Suppressor macrophage (primary cell): Measurements from ENCODE around the gene MXI1.

Experiments used
- DNase-seq, 4 experiments: peaks; one replicate each; pipeline ENCODE4 v3.0.0-alpha.2; 2020 to 2022
- total RNA-seq, 17 experiments: gene quantifications; one replicate each; lab custom pipeline; 2026; ENCODE audit warnings: mixed read lengths in 6 of 17, inconsistent platforms in 3 of 17; lab: John Stamatoyannopoulos, UW

Gene MXI1
- 8.7 to 45.5 (median 32.0) reads per million in 17 experiments for total RNA-seq

DNA sequence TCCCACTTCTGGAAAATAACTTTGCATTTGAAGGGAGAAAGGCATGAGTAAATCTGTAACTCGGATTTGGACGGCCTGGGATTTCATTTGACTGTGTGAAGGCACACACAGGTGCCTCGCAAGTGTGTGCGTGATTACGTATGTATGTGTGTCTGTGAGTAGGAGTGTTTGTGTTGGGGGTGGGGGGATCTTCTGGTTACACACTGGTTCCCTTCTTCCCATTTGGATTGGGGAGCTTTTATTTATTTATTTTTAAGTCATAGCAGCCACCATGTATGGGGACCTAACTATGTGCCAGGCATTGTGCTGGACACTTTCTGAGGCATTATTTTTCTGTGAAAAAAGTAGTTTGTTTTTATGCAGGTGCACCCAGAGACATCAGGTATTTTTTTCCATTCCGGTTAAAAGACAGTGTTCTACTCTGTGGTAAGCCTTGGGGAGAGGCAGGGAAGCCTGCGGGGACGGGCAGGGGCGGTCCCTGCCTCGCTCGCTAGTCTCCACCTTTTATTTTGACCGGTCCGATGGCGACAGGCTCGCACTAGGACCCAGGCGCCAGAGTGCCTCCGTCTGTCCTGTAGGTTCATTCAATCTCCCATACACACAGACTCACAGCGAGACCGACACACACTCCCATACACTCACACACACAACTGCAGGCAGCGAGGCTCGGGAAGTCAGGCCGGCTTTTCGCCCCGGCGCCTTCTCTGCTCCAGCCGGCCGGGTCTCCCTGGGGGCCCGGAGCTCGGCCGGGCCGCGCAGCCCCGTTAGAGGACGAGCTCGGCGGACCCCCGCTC, at the start of gene MXI1:
TSS of gene MXI1 (plus strand) at position 595 of the 794 bp plus-strand sequence. CDS start 204 bp downstream, outside the sequence.
- DNase-seq, result peak; percentile 73 to 85 (median 80)

DNA sequence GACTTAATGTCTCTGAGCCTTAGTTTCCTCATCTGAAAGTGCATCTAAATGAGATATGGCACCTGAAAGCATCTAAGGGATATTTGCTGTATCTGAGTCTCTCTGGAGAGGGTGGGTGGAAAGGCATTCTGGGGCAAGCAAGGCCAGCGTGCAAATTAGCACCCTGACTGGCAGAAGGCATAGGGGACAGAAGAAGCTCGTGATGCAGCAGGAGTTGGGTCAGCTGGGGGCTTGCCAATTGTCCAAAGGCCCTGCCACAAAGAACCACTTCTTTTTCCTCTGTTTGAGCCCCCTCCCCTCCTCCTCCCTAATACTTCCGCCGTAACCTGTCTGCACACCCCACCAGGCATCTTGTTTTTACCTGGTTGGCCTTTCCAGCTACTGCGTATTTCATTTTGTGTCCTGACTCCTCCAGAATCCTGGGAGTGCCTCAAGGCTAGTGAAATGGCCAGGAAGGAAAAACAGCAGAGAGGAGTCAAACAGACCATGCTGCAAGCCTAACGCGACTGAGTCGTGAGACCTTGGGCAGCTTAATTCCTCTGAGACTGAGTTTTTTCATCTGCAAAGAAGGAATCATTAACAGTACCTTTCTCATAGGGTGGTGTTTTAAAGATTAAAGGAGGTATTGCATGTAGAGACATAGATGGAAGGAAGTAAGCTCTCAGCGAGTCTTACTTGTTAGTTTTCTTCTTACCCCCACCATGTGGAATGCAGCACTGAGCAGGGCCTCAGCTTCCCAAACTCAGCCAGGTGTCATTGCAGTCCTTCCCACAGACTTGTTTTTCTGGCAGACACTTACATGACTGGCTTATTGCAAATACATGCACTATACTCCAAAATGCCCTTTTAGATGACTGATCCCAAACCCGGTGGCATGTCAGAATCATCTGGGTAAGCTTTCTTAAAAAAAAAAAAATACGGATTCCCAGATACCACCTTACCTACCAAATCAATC, 49.1 kb upstream of the MXI1 start:
- DNase-seq, result no peak

- no peak for DNase-seq
These were observed 47.3 kb upstream of the MXI1 start for GRCh38 chr10:110160081-110160480.

DNA sequence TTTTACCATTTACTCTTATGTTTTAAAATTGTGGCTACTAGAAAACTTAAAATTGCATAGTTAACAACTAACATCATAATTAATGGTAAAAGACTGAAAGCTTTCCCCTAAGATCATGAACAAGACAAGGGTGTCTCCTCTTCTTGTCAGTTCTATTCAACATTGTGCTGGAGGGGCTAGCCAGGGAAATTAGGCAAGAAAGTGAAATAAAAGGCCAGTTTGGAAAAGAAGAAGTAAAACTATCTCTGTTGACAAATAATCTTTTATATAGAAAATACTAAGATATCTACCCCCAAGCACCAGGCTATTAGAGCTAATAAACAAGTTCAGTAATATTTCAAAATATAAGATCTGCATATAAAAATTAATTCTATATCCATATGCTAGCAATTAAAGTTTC, 46.9 kb upstream of the MXI1 start:
- peak in 2 of 4 experiments; percentile 43 to 50 for DNase-seq

DNA sequence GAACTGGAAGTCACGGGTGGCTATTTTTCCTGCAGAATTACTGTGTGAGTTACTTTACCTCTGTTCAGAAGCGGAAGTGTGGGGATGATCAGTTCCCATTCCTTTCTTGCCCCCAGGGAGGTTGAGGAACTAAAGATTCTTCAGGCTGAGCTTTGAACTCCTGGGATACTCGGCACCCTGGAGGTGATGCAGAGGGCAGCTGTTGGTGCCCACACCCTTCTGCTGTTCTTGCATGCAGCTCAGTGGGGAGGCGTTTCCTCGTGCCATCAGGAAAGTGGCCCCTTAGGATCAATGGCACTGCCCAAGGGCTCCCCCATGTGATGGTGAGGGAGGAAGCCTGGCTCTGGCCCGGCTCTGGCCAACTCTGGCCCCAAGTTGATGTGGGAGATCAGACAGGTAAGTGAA, 44.7 kb upstream of the MXI1 start:
- peak; percentile 61 to 82 (median 68) for DNase-seq

GRCh38 chr10:110163192-110163773, 44.1 kb upstream of the MXI1 start:
- no peak for DNase-seq

GRCh38 chr10:110163841-110164240, 43.6 kb upstream of the MXI1 start:
- no peak for DNase-seq

DNA sequence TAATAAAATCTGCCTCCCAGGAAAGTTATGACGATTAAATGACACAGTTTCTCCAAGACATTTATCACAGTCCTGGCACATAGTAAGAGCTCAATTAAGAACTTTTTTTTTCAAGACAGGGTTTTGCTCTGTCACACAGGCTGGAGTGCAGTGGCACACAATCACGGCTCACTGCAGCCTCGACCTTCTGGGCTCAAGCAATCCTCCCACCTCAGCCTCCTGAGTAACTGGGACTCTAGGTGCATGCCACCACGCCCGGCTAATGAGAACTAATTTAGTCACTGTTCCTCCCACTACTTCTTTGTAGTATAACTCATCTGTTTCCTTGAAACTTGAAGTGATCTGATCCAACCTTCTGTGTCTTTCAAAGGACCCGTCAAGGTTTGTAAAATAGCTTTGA, 42.2 kb upstream of the MXI1 start:
- DNase-seq, result no peak

- no peak for DNase-seq
These were observed 40.3 kb upstream of the MXI1 start for GRCh38 chr10:110167149-110167548.

DNA sequence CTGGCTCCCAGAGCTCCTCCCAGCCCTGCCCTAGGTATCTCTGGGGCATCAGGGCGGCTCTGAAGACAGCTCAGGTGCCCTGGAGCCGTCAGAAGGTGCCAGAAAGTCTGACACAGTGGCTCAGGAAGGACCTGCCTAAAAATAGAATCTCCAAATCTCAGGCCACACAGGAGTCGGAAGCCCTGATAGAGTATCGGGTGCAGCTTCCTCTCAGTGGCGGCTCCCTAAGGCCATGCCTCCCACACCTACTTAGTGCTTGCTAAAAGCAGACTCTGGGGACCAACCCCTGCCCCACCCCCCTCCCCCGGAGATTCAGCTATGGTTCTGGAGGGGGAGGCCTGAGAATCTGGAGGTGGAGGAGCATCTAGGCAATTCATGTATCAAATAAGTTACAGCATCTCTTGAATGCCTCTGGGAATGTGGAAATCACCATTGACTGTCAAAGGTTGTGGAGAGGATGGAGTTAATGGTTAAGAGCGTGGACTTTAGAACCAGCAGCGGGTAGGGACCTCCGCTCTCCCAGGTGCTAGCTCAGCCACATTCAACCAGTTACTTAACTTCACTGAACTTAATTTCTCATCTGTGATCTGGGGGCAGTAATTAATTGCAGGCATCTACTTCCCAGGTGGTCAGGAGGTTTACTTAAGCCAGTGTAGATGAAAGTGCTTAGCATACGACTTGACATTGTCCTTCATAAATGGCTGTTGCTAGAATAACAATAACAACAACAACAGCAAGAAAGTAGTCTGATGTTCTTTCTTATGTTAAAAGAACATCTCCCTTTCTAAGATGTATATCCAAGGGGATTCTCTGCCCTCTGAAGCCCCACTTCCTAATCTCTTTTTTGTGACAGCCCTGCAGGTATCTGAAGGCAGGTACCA, 38.6 kb upstream of the MXI1 start:
- DNase-seq, result peak; percentile 34 to 61 (median 48)

GRCh38 chr10:110169586-110169985, 37.8 kb upstream of the MXI1 start:
- DNase-seq, result no peak

DNA sequence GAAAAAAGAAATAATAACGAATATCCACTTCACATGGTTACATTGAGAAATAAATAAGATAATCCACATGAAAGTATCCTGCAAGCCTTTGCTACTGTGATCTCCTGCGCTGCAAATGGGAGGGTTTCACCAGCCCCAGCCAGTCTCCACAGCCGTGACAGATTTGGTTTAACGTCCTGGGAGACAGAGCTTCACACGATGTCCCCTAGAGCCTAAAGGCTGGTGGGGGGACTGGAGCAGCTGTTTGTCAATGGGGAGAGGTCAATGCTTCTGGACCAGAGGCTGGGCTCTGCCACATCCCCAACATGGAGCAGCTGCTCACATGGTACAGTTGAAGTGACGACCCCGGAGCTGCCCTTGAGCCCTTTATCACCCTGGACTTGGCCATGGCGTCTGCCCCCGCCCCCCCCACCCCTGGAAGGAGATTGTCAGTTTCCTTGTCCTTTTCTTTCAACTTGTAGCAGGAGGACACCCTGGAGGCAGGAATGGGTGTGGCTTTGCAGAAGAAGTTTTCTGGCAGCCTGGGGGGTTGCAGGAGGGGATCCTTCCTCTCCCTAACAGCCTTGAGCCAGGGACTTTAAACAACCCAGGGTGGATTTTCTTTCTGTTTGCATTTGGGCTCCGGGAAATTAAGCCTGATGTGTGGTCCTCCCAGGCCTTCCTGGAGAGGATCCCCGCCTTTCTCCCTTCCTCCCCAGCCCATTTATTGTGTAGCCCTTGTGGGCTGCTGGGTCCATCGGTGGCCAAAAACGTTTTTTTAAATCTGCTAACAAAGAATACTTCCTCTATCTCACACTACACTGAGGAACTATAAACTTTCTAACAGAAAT, 37.0 kb upstream of the MXI1 start:
- DNase-seq, result peak; percentile 23 to 67 (median 62)

- no peak for DNase-seq
These were observed 36.4 kb upstream of the MXI1 start for GRCh38 chr10:110171032-110171431.

DNA sequence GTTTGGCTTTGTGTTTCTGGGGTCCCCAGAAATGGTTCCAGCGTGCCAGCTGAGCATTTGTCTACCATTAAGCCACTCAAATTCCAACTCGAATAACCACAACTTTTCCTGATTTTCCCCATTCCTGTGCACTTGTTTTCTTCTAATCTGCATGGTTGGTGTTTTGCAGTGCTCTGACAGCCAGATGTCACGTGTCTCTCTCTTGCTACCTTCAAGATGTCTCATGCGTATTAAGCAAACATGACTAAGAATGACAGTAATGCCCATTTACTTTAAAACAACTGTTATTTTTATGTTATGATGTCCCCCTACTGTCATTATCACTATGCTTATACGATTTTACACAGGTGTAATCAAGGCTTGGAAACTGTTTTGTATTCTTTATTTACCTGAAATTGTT, 35.2 kb upstream of the MXI1 start:
- DNase-seq, result peak in 1 of 4 experiments; percentile 35

GRCh38 chr10:110174201-110174600, 33.2 kb upstream of the MXI1 start:
- DNase-seq, result no peak

- DNase-seq, result peak; percentile 27 to 73 (median 59)
These were observed 32.6 kb upstream of the MXI1 start for GRCh38 chr10:110174816-110175215.

GRCh38 chr10:110175406-110175805, 32.0 kb upstream of the MXI1 start:
- DNase-seq, result no peak

DNA sequence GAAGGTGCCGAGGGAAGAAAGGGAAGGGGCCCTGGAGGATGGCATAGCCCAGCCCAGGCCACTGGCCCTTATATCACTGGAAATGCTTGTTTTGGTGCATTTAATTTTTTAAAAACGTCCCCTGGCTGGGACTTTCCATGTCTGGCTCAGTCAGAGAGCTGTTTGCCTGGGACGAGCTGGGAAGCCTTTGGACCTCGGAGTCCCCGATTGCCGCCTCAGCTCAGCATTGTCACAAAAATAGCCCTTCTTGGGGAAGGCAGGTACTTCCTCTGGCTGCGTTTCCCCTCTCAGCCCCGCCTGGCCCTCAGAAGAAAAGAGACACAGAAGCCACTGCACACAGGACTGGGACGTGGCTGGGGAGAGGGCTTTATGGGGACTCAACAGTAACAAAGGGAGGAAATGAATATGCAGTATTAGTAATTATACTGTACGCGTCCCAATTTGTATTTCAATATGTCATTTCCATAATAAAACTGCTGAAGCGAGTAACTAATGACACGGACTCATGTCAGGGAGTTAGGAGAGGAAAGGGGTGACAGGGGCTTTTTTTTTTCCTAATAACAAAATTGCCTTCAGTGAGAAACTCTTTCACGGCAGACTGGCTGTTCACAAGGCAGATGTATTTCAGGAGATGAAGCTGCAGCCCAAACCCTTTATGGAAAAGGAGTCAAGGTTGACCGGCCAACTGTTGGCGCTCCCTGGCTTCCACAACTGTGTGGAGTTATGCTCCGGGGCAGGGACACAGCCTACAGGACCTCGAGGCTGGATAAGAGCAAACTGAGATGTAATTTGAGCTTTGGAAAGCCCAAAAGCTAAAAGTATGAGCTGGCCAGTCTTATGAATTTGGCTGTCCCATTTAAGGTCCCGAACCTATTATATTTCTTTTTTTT, 31.0 kb upstream of the MXI1 start:
- DNase-seq, result peak in 3 of 4 experiments; percentile 10 to 48 (median 33)

- no peak for DNase-seq
These were observed 28.2 kb upstream of the MXI1 start for GRCh38 chr10:110179220-110179619.

DNA sequence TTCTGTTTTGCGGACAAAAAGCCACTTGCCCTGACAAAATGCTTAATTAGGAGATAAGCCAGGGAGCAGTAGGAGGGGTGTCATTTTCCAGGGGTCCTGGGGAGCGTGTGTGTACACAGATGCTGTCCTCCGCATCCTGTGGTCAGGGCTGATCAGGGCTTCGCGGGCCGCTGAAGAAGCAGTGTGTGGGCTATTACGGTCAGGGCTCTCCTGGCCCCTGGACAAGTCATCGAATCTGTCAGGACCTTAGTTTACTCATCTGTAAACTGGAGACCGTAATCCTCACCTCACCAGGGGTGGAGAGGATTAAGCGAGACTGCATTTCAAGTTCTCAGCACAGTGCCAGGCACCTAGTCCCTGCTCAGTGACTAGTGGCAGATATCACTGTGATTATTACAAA, 26.0 kb upstream of the MXI1 start:
- no peak for DNase-seq
